ENCODE data around the gene WIZ. TPM values are rescaled to one million over a fixed set of nuclear protein-coding genes. Genes with fewer than 3 reads are reported as not detected.
"Not testable (repeated sequence)": the region's sequence is repeated elsewhere in the genome, so short reads cannot be mapped to it uniquely, and the experiment has no call there.

WIZ gene
- total and polyA plus RNA-seq, 7 donors = 7.8 to 49.6 (median 18.3) TPM

- 89 to 93% methylated on average over 6 of the region's 6 CpGs for WGBS, 2 donors
- intact Hi-C loops (cut with DNase I) = no loop called here
These were observed 52.5 kb downstream of the WIZ start for GRCh38 chr19:15397236-15397635.

GRCh38 chr19:15396436-15396835 lies 53.3 kb downstream of the WIZ start:
- DNase-seq = peak; percentile 26
- intact Hi-C loops (cut with DNase I) = no loop called here
- H3K9me3 ChIP-seq = no peaks in the 10 kb centered on the region
- peaks cover 0 to 13% (median 11%) of the 10 kb centered on the region in 4 donors for H3K4me1 ChIP-seq
- H3K27me3 ChIP-seq = no peaks in the 10 kb centered on the region
- peaks cover 46 to 94% (median 67%) of the 10 kb centered on the region in 4 donors for H3K36me3 ChIP-seq
- H3K27ac ChIP-seq = no peak overlapping the region
- TF ChIP-seq POLR2A (IDR thresholded peaks at IDR 0.05) = no peak
- no peak for TF ChIP-seq POLR2AphosphoS5 (IDR thresholded peaks at IDR 0.05)
- no peak for TF ChIP-seq EP300 (IDR thresholded peaks at IDR 0.05)
- TF ChIP-seq, protein P1, sequence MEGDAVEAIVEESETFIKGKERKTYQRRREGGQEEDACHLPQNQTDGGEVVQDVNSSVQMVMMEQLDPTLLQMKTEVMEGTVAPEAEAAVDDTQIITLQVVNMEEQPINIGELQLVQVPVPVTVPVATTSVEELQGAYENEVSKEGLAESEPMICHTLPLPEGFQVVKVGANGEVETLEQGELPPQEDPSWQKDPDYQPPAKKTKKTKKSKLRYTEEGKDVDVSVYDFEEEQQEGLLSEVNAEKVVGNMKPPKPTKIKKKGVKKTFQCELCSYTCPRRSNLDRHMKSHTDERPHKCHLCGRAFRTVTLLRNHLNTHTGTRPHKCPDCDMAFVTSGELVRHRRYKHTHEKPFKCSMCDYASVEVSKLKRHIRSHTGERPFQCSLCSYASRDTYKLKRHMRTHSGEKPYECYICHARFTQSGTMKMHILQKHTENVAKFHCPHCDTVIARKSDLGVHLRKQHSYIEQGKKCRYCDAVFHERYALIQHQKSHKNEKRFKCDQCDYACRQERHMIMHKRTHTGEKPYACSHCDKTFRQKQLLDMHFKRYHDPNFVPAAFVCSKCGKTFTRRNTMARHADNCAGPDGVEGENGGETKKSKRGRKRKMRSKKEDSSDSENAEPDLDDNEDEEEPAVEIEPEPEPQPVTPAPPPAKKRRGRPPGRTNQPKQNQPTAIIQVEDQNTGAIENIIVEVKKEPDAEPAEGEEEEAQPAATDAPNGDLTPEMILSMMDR (IDR thresholded peaks at IDR 0.05) = no peak
- no peak overlapping the region for H3K4me3 ChIP-seq
- WGBS, 2 donors = 96 to 100% methylated on average over 3 of the region's 3 CpGs

More at GRCh38 chr19:15397236-15397635, 52.5 kb downstream of the WIZ start:
- DNase-seq = peak; percentile 58
- Histone ChIP-seq H3K4me3 (no peak overlapping the region), H3K27ac (no peak overlapping the region), H3K27me3 (no peaks in the 10 kb centered on the region), H3K9me3 (no peaks in the 10 kb centered on the region), H3K4me1 (peaks cover 0 to 21% (median 19%) of the 10 kb centered on the region in 4 donors), H3K36me3 (peaks cover 46 to 89% (median 66%) of the 10 kb centered on the region in 4 donors)
- TF ChIP-seq EP300 (IDR thresholded peaks at IDR 0.05) (no peak), POLR2A (IDR thresholded peaks at IDR 0.05) (no peak), POLR2AphosphoS5 (IDR thresholded peaks at IDR 0.05) (no peak)
- TF ChIP-seq, protein P1 (IDR thresholded peaks at IDR 0.05) = no peak

- intact Hi-C loops (cut with DNase I); H3K27ac ChIP-seq; H3K9me3 ChIP-seq; H3K4me3 ChIP-seq; H3K27me3 ChIP-seq; H3K4me1 ChIP-seq: not testable (repeated sequence)
- WGBS, 2 donors = 95 to 96% methylated on average over 17 of the region's 17 CpGs
- H3K36me3 ChIP-seq = peaks cover 39 to 91% (median 56%) of the 10 kb centered on the region in 4 donors
- peak; percentile 24 for DNase-seq
These were observed 54.5 kb downstream of the WIZ start for GRCh38 chr19:15395251-15395650.

DNA sequence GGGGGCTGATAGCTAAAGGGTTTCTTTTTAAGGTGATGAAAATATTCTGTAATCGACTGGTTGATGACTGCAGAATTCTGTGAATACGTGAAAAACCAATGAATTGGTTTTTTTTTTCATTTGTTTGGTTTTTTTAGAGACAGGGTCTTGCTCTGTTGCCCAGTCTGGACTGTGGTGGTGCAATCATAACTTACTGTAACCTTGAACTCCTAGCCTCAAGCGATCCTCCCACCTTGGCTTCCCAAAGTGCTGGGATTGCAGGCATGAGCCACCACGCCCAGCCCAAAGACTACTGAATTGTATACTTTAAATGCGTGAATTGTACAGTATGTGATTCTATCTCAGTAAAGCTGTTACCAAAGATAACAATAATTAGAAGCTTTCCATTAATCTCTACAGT lies 55.3 kb downstream of the WIZ start:
- intact Hi-C loops (cut with DNase I) = no loop called here
- H3K4me3 ChIP-seq = no peak overlapping the region
- no peaks in the 10 kb centered on the region for H3K27me3 ChIP-seq
- 93% methylated on average over 5 of the region's 5 CpGs for WGBS, 2 donors
- DNase-seq = no peak
- peaks cover 0 to 8% (median 0%) of the 10 kb centered on the region in 4 donors for H3K4me1 ChIP-seq
- H3K9me3 ChIP-seq = no peaks in the 10 kb centered on the region
- H3K36me3 ChIP-seq = peaks cover 31 to 85% (median 48%) of the 10 kb centered on the region in 4 donors
- TF ChIP-seq EP300 (IDR thresholded peaks at IDR 0.05) = no peak
- TF ChIP-seq POLR2A (IDR thresholded peaks at IDR 0.05) = no peak
- TF ChIP-seq, protein P1 (IDR thresholded peaks at IDR 0.05) = no peak
- TF ChIP-seq POLR2AphosphoS5 (IDR thresholded peaks at IDR 0.05) = no peak
- H3K27ac ChIP-seq = no peak overlapping the region

GRCh38 chr19:15393963-15394362 lies 55.8 kb downstream of the WIZ start:
- no peak for DNase-seq
- Histone ChIP-seq H3K4me3 (no peak overlapping the region), H3K27ac (no peak overlapping the region), H3K27me3 (no peaks in the 10 kb centered on the region), H3K36me3 (peaks cover 26 to 84% (median 43%) of the 10 kb centered on the region in 4 donors), H3K4me1 (peaks cover 0 to 12% (median 0%) of the 10 kb centered on the region in 4 donors), H3K9me3 (no peaks in the 10 kb centered on the region)
- intact Hi-C loops (cut with DNase I) = no loop called here
- TF ChIP-seq EP300 (IDR thresholded peaks at IDR 0.05) = no peak
- TF ChIP-seq, protein P1 (IDR thresholded peaks at IDR 0.05) = no peak
- no peak for TF ChIP-seq POLR2A (IDR thresholded peaks at IDR 0.05)
- TF ChIP-seq POLR2AphosphoS5 (IDR thresholded peaks at IDR 0.05) = no peak
